Thoracic aorta (tissue), 2 donors: ENCODE results near the gene LIMA1. TPM values are rescaled to one million over a fixed set of nuclear protein-coding genes. Genes with fewer than 3 reads are reported as not detected.

Source experiments
- ATAC-seq: fragments of 150-250 bp; one replicate; pipeline ENCODE4 v1.8.0; 2017; ENCODE audit warnings: low read depth; ENCODE audit not compliant: insufficient number of reproducible peaks, low FRiP score
- DNase-seq: peaks from one replicate; pipeline ENCODE4 v3.0.0-alpha.2; 2020; ENCODE audit warnings: low spot score
- H3K27ac ChIP-seq, 2 donors: fragments of 200-600 bp; sonication (generic); 1 replicate in 1 of 2; 2 replicates in 1 of 2; pipeline ENCODE4 v1.5.1; 2016; ENCODE audit warnings: mild to moderate bottlenecking in 2 of 2, moderate library complexity in 2 of 2
- H3K27me3 ChIP-seq: fragments of 200-600 bp; sonication (generic); replicated peaks from 2 replicates; pipeline ENCODE4 v1.6.0; 2016; ENCODE audit warnings: mild to moderate bottlenecking; ENCODE audit not compliant: insufficient read depth
- H3K36me3 ChIP-seq: fragments of 200-600 bp; sonication (generic); one replicate; pipeline ENCODE4 v1.5.1; 2016
- H3K4me1 ChIP-seq, 2 donors: fragments of 200-600 bp; sonication (generic); 1 replicate in 1 of 2; 2 replicates in 1 of 2; pipeline versions ENCODE4 v1.5.1 to v1.6.0; 2016; ENCODE audit warnings: low read depth in 2 of 2, mild to moderate bottlenecking in 1 of 2; ENCODE audit not compliant: control insufficient read depth in 1 of 2
- H3K4me3 ChIP-seq: fragments of 200-600 bp; sonication (generic); 2 replicates; pipeline ENCODE4 v1.5.1; 2016; ENCODE audit warnings: mild to moderate bottlenecking
- H3K9me3 ChIP-seq: fragments of 200-600 bp; sonication (generic); 2 replicates; pipeline ENCODE4 v1.5.1; 2016
- CTCF ChIP-seq: fragments of 200-600 bp; sonication (generic); IDR thresholded peaks from one replicate; pipeline ENCODE4 v1.5.1; 2019; ENCODE audit warnings: antibody characterized with exemption
- total RNA-seq, 2 donors: library from RNA; depleted of rRNA; stranded (reverse); fragments of >200 nt; gene quantifications; one replicate each; pipeline versions ENCODE4 v1.1.0 to v1.2.3, GENCODE V29; 2016

Gene LIMA1
- total RNA-seq, 2 donors from 2014 or later: 103 to 194 TPM

DNA sequence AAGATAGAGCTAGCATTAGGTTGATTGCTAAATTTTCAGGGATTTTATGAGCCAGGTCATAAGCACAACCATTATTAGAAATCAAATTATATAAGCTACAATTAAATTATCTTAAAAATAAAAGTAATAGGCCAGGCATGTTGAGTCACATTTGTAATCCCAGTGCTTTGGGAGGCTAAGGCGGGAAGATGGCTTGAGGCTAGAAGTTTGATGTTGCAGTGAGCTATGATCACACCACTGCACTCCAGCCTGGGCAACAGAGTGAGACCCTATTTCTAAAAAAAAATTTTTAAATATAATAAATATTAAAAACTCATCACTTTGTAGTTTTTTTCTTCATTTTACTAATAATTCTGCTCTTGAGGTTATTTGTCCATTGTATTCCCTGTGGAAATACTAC lies 1.9 kb upstream of the LIMA1 start:
- Histone ChIP-seq H3K27me3 (no peaks in the 10 kb centered on the region), H3K9me3 (no peaks in the 10 kb centered on the region), H3K36me3 (no peaks in the 10 kb centered on the region), H3K4me1 (peaks cover 4 to 30% of the 10 kb centered on the region in 2 donors), H3K4me3 (no peak overlapping the region), H3K27ac (no peak overlapping the region)
- no peak for TF ChIP-seq CTCF
- DNase-seq (no peak), ATAC-seq (no peak)

- peak overlapping the region; percentile 76 to 84 for H3K27ac ChIP-seq
- no peaks in the 10 kb centered on the region for H3K36me3 ChIP-seq
- DNase-seq (no peak), ATAC-seq (no peak)
- peak overlapping the region; percentile 93 for H3K4me3 ChIP-seq
- H3K4me1 ChIP-seq: peaks cover 4 to 30% of the 10 kb centered on the region in 2 donors
- no peaks in the 10 kb centered on the region for H3K27me3 ChIP-seq
- TF ChIP-seq CTCF: no peak
- H3K9me3 ChIP-seq: no peaks in the 10 kb centered on the region
These were observed 545 bp downstream of the LIMA1 start for GRCh38 chr12:50282721-50283228.

- no peaks in the 10 kb centered on the region for H3K27me3 ChIP-seq
- no peaks in the 10 kb centered on the region for H3K9me3 ChIP-seq
- ATAC-seq (no peak), DNase-seq (no peak)
- no peaks in the 10 kb centered on the region for H3K36me3 ChIP-seq
- TF ChIP-seq CTCF: no peak
- no peak overlapping the region for H3K27ac ChIP-seq
- peaks cover 4 to 24% of the 10 kb centered on the region in 2 donors for H3K4me1 ChIP-seq
- no peak overlapping the region for H3K4me3 ChIP-seq
These were observed 3.8 kb downstream of the LIMA1 start for GRCh38 chr12:50279501-50279900.

- H3K27ac ChIP-seq: no peak overlapping the region
- no peak for TF ChIP-seq CTCF
- ATAC-seq: no peak
These were observed 6.2 kb downstream of the LIMA1 start for GRCh38 chr12:50276912-50277671.

GRCh38 chr12:50276068-50276467 lies 7.3 kb downstream of the LIMA1 start:
- no peaks in the 10 kb centered on the region for H3K27me3 ChIP-seq
- H3K4me1 ChIP-seq: peaks cover 0 to 6% of the 10 kb centered on the region in 2 donors
- ATAC-seq (no peak), DNase-seq (no peak)
- no peak overlapping the region for H3K27ac ChIP-seq
- no peaks in the 10 kb centered on the region for H3K36me3 ChIP-seq
- no peak overlapping the region for H3K4me3 ChIP-seq
- H3K9me3 ChIP-seq: no peaks in the 10 kb centered on the region
- no peak for TF ChIP-seq CTCF

More at GRCh38 chr12:50276912-50277671, 6.2 kb downstream of the LIMA1 start:
- DNase-seq: no peak
- peaks cover 0 to 10% of the 10 kb centered on the region in 2 donors for H3K4me1 ChIP-seq
- no peak overlapping the region for H3K4me3 ChIP-seq
- H3K36me3 ChIP-seq: no peaks in the 10 kb centered on the region
- no peaks in the 10 kb centered on the region for H3K9me3 ChIP-seq
- no peaks in the 10 kb centered on the region for H3K27me3 ChIP-seq
